Liver (tissue), 9 donors: ENCODE data around the gene PDCD1. TPM values are rescaled to one million over a fixed set of nuclear protein-coding genes. Genes with fewer than 3 reads are reported as not detected.

ENCODE experiments used
- DNase-seq: peaks from one replicate; pipeline ENCODE4 v3.0.0-alpha.2; 2017; ENCODE audit warnings: low spot score
- H3K27ac ChIP-seq, 2 donors: one replicate each; pipeline ENCODE4 v1.7.0; 2013; ENCODE audit warnings: inconsistent platforms in 2 of 2, low read length in 2 of 2, control low read depth in 1 of 2, low read depth in 1 of 2, mild to moderate bottlenecking in 1 of 2
- H3K27me3 ChIP-seq, 4 donors: one replicate each; pipeline versions ENCODE4 v1.6.1 to v1.7.0; 2013; ENCODE audit warnings: low read length in 3 of 4, inconsistent platforms in 1 of 4, mild to moderate bottlenecking in 1 of 4, moderate library complexity in 1 of 4; ENCODE audit not compliant: control insufficient read depth in 4 of 4, insufficient read depth in 4 of 4
- H3K36me3 ChIP-seq, 4 donors: one replicate each; pipeline versions ENCODE4 v1.6.1 to v1.7.0; 2013; ENCODE audit warnings: low read length in 3 of 4, mild to moderate bottlenecking in 3 of 4, low read depth in 1 of 4, moderate library complexity in 1 of 4; ENCODE audit not compliant: control insufficient read depth in 4 of 4, insufficient read depth in 3 of 4
- H3K4me1 ChIP-seq, 4 donors: one replicate each; pipeline versions ENCODE4 v1.6.1 to v1.7.0; 2013; ENCODE audit warnings: low read length in 3 of 4, mild to moderate bottlenecking in 3 of 4, moderate library complexity in 1 of 4; ENCODE audit not compliant: control insufficient read depth in 4 of 4, insufficient read depth in 4 of 4
- H3K4me3 ChIP-seq, 3 donors: one replicate each; pipeline versions ENCODE4 v1.6.1 to v1.7.0; 2013; ENCODE audit warnings: low read length in 3 of 3, control low read depth in 1 of 3, low read depth in 1 of 3, mild to moderate bottlenecking in 1 of 3
- H3K9ac ChIP-seq, 2 donors: one replicate each; pipeline ENCODE4 v1.7.0; 2013; ENCODE audit warnings: low read length in 2 of 2, mild to moderate bottlenecking in 2 of 2, moderate library complexity in 2 of 2, control low read depth in 1 of 2, low read depth in 1 of 2
- H3K9me3 ChIP-seq, 4 donors: one replicate each; pipeline versions ENCODE4 v1.6.1 to v1.7.0; 2013; ENCODE audit warnings: low read length in 3 of 4; ENCODE audit not compliant: control insufficient read depth in 4 of 4
- EGR1 ChIP-seq, 2 donors: IDR thresholded peaks; 2 replicates each; pipeline ENCODE4 v1.6.1; 2016 to 2018; ENCODE audit warnings: antibody characterized with exemption in 2 of 2, low read depth in 2 of 2
- FOXA1 ChIP-seq: IDR thresholded peaks from 2 replicates; pipeline ENCODE4 v1.6.1; 2016; ENCODE audit warnings: antibody characterized with exemption
- FOXA2 ChIP-seq: IDR thresholded peaks from 2 replicates; pipeline ENCODE4 v1.6.1; 2016; ENCODE audit warnings: antibody characterized with exemption
- GABPA ChIP-seq, 2 donors: IDR thresholded peaks in 1 of 2; conservative IDR thresholded peaks in 1 of 2; 2 replicates each; pipeline ENCODE4 v1.6.1; 2016; ENCODE audit warnings: antibody characterized with exemption in 2 of 2, mild to moderate bottlenecking in 1 of 2, moderate library complexity in 1 of 2
- HNF4A ChIP-seq, 2 donors: conservative IDR thresholded peaks; 2 replicates each; pipeline ENCODE4 v1.6.1; 2016; ENCODE audit warnings: antibody characterized with exemption in 2 of 2, mild to moderate bottlenecking in 2 of 2
- HNF4G ChIP-seq: IDR thresholded peaks from 2 replicates; pipeline ENCODE4 v1.6.1; 2016; ENCODE audit warnings: antibody characterized with exemption
- JUND ChIP-seq, 2 donors: IDR thresholded peaks; 2 replicates each; pipeline ENCODE4 v1.6.1; 2016; ENCODE audit warnings: antibody characterized with exemption in 2 of 2
- NR2F2 ChIP-seq: IDR thresholded peaks from 2 replicates; pipeline ENCODE4 v1.6.1; 2016; ENCODE audit warnings: antibody characterized with exemption
- RAD21 ChIP-seq, 2 donors: IDR thresholded peaks; 2 replicates each; pipeline ENCODE4 v1.6.1; 2016; ENCODE audit warnings: antibody characterized with exemption in 2 of 2, mild to moderate bottlenecking in 2 of 2
- RXRA ChIP-seq, 2 donors: IDR thresholded peaks; 2 replicates each; pipeline ENCODE4 v1.6.1; 2017 to 2018; ENCODE audit warnings: antibody characterized with exemption in 2 of 2, mild to moderate bottlenecking in 1 of 2
- SP1 ChIP-seq: IDR thresholded peaks from 2 replicates; pipeline ENCODE4 v1.6.1; 2018; ENCODE audit warnings: antibody characterized with exemption, mild to moderate bottlenecking
- TAF1 ChIP-seq: conservative IDR thresholded peaks from 2 replicates; pipeline ENCODE4 v1.6.1; 2016; ENCODE audit warnings: antibody characterized with exemption, mild to moderate bottlenecking
- YY1 ChIP-seq: IDR thresholded peaks from 2 replicates; pipeline ENCODE4 v1.6.1; 2016; ENCODE audit warnings: antibody characterized with exemption, mild to moderate bottlenecking
- WGBS: extraction: QIAGEN DNeasy Blood & Tissue Kit; methylation state at CpG from one replicate; pipeline ENCODE4 v1.1.7; 2013; 5-methylcytosine and 5-hydroxymethylcytosine counted together
- polyA plus RNA-seq, 2 donors: library from polyadenylated mRNA; stranded (reverse) in 1 of 2; unstranded in 1 of 2; fragments of 200-250 nt in 1 of 2; fragments of >200 nt in 1 of 2; fragmentation: Nextera tagmentation in 1 of 2; extraction: Ambion mirVana in 1 of 2; gene quantifications; one replicate each; pipeline versions ENCODE4 v1.2.1 to v1.2.3, GENCODE V29; 2013 to 2015
- total RNA-seq, 2 donors: library from RNA; depleted of rRNA; stranded (reverse); fragments of >200 nt; gene quantifications; one replicate each; pipeline ENCODE4 v1.2.3, GENCODE V29; 2014
- TF ChIP-seq, protein P1 (sequence below): IDR thresholded peaks from 2 replicates; pipeline ENCODE4 v1.6.1; 2016; ENCODE audit warnings: antibody characterized with exemption, mild to moderate bottlenecking
- TF ChIP-seq, protein P2 (sequence below): IDR thresholded peaks from 2 replicates; pipeline ENCODE4 v1.6.1; 2016; ENCODE audit warnings: antibody characterized with exemption
- TF ChIP-seq, protein P3 (sequence below): IDR thresholded peaks from 2 replicates; pipeline ENCODE4 v1.6.1; 2016; ENCODE audit warnings: antibody characterized with exemption
- TF ChIP-seq, protein P4 (sequence below): fragments of 150-350 bp; IDR thresholded peaks from 2 replicates; pipeline ENCODE4 v1.5.1; 2017; ENCODE audit warnings: improper control_type of control experiment, low read depth, low read length; ENCODE audit not compliant: missing input control
- TF ChIP-seq, protein P5 (sequence below): IDR thresholded peaks from 2 replicates; pipeline ENCODE4 v1.6.1; 2016; ENCODE audit warnings: antibody characterized with exemption
- donor health status: healthy.
- donor health status: healthy.
- donor health status: healthy.
- donor health status: healthy.
- donor health status: healthy.

The PDCD1 gene
- total and polyA plus RNA-seq, 4 donors = 0.20 to 0.37 (median 0.25) TPM; not detected in 1

DNA sequence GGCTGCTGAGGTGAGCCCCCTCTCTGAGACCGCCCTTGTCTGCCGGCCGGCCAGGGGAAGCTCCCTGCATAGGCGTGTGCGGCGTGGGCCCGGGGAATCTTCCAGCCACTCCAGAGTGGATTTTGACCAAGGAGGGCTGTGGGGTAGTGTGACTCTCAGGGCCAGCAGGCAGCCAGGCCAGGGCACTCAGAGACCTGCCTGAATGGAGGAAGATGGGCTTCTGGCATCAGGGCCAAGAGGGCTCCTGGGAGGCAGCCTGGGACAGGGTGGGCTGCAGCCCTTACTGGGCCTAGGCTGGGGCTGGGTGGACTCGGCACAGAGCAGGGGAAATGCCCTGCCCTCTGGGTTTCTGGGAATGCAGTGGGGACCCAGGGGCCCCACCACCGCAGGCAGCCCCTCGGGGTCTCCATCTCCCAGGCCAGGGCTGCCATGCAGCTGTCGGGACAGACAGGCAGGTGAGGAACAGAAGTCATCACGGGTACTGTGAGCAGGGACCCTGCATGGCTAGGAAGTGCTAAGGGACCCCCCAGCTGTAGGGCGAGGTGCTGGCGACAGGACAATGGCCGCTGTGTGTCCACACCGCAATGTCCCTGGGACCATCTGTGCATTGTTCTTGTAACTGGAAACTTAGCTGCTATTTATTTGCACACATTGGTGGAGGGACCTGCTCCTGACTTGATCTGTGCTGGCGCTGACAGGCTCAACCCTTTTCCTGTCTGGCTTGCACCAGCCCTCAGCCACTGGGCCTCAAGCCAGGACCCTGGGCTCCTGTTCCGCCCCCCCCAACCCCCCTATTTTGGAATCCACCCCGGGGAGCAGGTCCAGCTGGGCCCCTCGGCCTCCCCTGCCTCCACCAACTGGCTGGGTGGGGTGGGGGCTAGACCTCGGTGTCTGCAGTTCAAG lies 4.1 kb downstream of the PDCD1 start:
- WGBS = 79% methylated on average over 21 of the region's 21 CpGs

More for the DNA sequence above, 4.1 kb downstream of the PDCD1 start:
- H3K27me3 ChIP-seq = no peaks in the 10 kb centered on the region
- H3K9me3 ChIP-seq = no peaks in the 10 kb centered on the region
- H3K4me1 ChIP-seq = peaks cover 0 to 4% (median 0%) of the 10 kb centered on the region in 4 donors
- no peak for DNase-seq
- no peak overlapping the region for H3K4me3 ChIP-seq
- no peak overlapping the region for H3K27ac ChIP-seq
- TF ChIP-seq RAD21 (IDR thresholded peaks at IDR 0.05) (no peak), HNF4G (no peak), TAF1 (no peak), YY1 (no peak), NR2F2 (no peak), HNF4A (conservative IDR thresholded peaks at IDR 0.05) (no peak), FOXA1 (no peak), FOXA2 (no peak), JUND (IDR thresholded peaks at IDR 0.05) (no peak), GABPA (IDR thresholded peaks at IDR 0.05 in 1 of 2, conservative IDR thresholded peaks at IDR 0.05 in 1 of 2) (no peak), SP1 (no peak), EGR1 (IDR thresholded peaks at IDR 0.05; ENCODE audit: low read depth in 2 of 2) (no peak), RXRA (IDR thresholded peaks at IDR 0.05) (no peak)
- TF ChIP-seq, protein P1, sequence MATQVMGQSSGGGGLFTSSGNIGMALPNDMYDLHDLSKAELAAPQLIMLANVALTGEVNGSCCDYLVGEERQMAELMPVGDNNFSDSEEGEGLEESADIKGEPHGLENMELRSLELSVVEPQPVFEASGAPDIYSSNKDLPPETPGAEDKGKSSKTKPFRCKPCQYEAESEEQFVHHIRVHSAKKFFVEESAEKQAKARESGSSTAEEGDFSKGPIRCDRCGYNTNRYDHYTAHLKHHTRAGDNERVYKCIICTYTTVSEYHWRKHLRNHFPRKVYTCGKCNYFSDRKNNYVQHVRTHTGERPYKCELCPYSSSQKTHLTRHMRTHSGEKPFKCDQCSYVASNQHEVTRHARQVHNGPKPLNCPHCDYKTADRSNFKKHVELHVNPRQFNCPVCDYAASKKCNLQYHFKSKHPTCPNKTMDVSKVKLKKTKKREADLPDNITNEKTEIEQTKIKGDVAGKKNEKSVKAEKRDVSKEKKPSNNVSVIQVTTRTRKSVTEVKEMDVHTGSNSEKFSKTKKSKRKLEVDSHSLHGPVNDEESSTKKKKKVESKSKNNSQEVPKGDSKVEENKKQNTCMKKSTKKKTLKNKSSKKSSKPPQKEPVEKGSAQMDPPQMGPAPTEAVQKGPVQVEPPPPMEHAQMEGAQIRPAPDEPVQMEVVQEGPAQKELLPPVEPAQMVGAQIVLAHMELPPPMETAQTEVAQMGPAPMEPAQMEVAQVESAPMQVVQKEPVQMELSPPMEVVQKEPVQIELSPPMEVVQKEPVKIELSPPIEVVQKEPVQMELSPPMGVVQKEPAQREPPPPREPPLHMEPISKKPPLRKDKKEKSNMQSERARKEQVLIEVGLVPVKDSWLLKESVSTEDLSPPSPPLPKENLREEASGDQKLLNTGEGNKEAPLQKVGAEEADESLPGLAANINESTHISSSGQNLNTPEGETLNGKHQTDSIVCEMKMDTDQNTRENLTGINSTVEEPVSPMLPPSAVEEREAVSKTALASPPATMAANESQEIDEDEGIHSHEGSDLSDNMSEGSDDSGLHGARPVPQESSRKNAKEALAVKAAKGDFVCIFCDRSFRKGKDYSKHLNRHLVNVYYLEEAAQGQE = no peak
- TF ChIP-seq, protein P2, sequence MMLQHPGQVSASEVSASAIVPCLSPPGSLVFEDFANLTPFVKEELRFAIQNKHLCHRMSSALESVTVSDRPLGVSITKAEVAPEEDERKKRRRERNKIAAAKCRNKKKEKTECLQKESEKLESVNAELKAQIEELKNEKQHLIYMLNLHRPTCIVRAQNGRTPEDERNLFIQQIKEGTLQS = no peak
- TF ChIP-seq, protein P3, sequence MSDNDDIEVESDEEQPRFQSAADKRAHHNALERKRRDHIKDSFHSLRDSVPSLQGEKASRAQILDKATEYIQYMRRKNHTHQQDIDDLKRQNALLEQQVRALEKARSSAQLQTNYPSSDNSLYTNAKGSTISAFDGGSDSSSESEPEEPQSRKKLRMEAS = no peak
- TF ChIP-seq, protein P4, sequence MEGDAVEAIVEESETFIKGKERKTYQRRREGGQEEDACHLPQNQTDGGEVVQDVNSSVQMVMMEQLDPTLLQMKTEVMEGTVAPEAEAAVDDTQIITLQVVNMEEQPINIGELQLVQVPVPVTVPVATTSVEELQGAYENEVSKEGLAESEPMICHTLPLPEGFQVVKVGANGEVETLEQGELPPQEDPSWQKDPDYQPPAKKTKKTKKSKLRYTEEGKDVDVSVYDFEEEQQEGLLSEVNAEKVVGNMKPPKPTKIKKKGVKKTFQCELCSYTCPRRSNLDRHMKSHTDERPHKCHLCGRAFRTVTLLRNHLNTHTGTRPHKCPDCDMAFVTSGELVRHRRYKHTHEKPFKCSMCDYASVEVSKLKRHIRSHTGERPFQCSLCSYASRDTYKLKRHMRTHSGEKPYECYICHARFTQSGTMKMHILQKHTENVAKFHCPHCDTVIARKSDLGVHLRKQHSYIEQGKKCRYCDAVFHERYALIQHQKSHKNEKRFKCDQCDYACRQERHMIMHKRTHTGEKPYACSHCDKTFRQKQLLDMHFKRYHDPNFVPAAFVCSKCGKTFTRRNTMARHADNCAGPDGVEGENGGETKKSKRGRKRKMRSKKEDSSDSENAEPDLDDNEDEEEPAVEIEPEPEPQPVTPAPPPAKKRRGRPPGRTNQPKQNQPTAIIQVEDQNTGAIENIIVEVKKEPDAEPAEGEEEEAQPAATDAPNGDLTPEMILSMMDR = no peak
- TF ChIP-seq, protein P5, sequence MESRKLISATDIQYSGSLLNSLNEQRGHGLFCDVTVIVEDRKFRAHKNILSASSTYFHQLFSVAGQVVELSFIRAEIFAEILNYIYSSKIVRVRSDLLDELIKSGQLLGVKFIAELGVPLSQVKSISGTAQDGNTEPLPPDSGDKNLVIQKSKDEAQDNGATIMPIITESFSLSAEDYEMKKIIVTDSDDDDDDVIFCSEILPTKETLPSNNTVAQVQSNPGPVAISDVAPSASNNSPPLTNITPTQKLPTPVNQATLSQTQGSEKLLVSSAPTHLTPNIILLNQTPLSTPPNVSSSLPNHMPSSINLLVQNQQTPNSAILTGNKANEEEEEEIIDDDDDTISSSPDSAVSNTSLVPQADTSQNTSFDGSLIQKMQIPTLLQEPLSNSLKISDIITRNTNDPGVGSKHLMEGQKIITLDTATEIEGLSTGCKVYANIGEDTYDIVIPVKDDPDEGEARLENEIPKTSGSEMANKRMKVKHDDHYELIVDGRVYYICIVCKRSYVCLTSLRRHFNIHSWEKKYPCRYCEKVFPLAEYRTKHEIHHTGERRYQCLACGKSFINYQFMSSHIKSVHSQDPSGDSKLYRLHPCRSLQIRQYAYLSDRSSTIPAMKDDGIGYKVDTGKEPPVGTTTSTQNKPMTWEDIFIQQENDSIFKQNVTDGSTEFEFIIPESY = no peak
- H3K36me3 ChIP-seq = no peaks in the 10 kb centered on the region
- H3K9ac ChIP-seq = no peak overlapping the region
